Putamen (tissue), 1 donor: ENCODE results near the gene ZFP42.
"Not testable (repeated sequence)": the region's sequence is repeated elsewhere in the genome, so short reads cannot be mapped to it uniquely, and the experiment has no call there.

Source experiments
- DNase-seq: peaks from one replicate; pipeline ENCODE4 v3.0.0-alpha.2; 2016; ENCODE audit warnings: low spot score

ZFP42 gene

DNA sequence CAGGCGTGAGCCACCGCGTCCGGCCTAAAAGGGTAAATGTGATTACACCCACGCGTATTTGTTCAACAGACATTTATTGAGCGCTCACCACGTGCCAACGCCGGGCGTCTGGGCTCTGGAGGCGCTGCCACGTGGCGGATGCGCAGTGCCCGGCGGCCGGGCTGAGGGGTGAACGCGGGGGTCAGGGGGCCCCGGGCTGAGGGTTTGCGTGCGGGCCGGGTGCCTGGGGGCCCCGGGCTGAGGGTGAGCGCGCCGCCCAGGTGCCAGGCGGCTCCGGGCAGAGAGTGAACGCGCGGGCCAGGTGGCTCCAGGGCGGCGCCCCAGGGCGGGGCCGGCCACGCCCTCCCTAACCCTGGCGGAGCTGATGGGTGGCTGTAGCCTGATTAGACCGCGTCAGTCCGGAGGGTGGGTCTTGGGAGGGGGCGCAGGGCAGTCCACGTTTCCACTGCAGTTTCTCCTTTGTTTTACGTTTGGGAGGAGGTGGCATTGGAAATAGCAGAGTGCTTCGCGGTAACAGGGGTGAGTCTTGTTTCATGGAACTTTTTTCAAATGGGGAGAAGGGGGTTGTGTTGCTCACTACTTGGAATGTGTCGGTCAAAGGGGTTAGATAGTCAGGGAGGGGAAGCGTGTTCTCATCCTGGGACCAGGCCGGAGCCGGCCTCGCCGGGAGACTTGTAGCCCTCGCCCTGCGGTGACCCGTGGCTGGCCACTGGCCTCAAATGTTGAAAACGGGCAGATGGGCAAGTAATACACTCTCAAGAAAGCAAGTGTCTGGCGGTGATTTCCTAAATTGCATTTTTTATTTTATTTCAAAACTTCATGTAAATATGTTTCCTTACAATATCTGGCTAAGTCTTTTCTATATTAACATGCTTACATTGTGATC is at the start of gene ZFP42:
ZFP42 (plus strand) TSS at position 450 of the 886 bp plus-strand sequence. CDS start 7,037 bp downstream, outside the sequence.
- no peak for DNase-seq

GRCh38 chr4:187961171-187961570 is 34.4 kb upstream of the ZFP42 start:
- no peak for DNase-seq

GRCh38 chr4:187961961-187962360 is 33.6 kb upstream of the ZFP42 start:
- no peak for DNase-seq

GRCh38 chr4:187962926-187963325 is 32.6 kb upstream of the ZFP42 start:
- no peak for DNase-seq

DNA sequence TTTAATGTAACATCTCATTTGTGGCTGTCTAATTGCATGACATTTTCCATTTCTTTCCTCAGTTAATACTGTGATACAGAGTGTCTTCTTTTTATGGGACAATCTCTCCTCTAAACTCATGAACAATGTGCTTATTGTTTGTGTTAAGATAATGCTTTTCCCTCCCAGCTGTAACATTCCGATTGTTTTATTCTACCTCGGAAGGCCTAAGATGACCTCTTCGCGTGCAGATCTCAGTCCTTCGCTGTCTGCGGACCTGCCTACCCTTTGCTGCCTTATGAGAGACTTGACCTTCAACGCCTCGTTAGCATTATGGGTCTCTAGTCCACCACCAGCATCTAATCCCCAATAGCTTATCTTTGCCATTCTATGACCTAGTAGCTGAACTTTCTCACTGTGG is 29.8 kb upstream of the ZFP42 start:
- DNase-seq, result no peak

GRCh38 chr4:187972135-187972534 is 23.4 kb upstream of the ZFP42 start:
- no peak for DNase-seq

DNA sequence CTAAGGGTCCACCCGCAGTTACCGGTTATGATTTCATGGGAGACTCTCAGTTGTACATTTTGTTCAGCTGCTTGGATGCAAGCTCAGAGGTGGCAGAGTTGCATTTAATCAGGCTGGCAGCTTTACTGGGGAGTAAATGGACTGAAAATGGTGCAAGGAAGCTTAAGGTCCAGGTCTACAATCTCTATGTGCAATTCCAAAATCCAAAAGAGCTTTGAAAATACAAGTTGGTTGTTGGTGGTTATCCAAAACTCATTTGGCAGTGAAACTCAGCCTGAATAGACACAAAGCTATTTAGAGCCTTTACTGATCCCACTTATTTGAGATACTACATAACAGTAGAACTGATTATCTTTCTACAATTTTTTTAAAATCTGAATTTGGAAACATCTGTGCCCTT is 11.8 kb upstream of the ZFP42 start:
- DNase-seq, result no peak

GRCh38 chr4:187992971-187993370 is 2.6 kb upstream of the ZFP42 start:
- DNase-seq, result no peak

GRCh38 chr4:187993827-187994226 is 1.7 kb upstream of the ZFP42 start:
- no peak for DNase-seq

- DNase-seq, result no peak
These were observed 1.1 kb downstream of the ZFP42 start for GRCh38 chr4:187996502-187997177.

- not testable (repeated sequence) for DNase-seq
These were observed 2.4 kb downstream of the ZFP42 start for GRCh38 chr4:187997991-187998390.

- no peak for DNase-seq
These were observed 3.9 kb downstream of the ZFP42 start for GRCh38 chr4:187999406-187999932.

- DNase-seq, result no peak
These were observed 6.8 kb downstream of the ZFP42 start for GRCh38 chr4:188002323-188002722.

GRCh38 chr4:188002751-188003150 is 7.2 kb downstream of the ZFP42 start:
- no peak for DNase-seq

DNA sequence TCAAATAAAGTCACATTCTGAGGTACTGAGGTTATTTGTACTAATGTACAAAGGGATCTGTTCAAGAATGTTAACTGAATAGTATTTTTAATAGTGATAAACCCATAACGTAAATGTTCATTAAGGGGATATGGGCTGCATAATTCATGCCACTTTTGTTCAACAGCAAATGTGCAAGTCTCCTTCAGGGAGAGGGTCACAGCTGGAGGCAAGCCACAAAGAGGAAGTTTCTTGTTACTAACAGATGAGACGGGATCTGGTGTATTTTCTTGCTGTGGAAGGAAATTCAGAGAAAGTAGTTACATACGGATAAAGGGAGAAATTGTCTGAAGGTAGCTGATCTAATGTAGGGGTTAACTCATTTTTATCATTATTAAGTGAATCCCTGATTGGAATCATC is 10.0 kb downstream of the ZFP42 start:
- DNase-seq, result no peak

DNA sequence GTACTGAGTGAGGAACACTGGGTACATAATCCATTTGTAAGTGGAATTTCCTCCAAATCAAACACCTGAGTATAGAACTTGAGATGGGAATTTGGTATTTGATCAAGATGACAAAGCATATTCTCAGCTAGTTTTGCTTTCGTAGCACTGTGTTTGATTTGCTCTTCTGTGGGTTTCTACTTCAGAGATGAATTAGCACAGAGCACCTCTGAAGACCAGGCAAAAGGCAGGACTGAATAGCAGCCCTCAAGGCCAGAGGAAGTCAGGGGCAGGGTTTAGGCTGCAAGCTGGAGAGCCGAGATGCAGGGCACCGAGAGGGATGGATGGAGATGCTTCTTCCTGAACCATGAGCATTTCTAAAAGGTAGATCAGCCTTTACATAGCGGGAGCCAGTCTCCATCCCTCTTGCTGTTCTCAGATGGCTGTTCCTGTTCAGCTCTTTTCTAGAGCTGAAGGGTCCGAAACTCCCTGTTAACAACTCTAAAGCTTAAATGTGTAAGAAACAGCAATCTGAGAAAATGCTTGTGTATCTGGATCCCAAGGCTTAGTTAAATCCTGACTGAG is 10.8 kb downstream of the ZFP42 start:
- DNase-seq, result no peak

DNA sequence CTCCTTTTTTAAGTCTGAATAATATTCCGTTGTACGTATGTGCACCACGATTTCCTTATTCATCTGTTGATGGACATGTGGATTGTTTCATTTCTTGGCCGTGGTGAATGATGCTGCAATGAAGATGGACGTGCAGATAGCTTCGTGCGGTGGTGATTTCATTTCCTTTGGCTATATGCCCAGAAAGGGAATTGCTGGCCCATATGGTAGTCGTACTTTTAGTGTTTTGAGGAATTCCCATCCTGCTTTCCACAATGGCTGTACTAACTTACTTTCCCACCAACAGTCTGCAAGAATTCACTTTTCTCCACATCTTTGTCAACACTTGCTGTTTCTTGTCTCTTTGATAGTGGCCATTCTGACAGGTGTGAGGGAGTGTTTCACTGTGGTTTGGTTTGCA is 12.8 kb downstream of the ZFP42 start:
- DNase-seq, result no peak

- no peak for DNase-seq
These were observed 16.9 kb downstream of the ZFP42 start for GRCh38 chr4:188012426-188012945.

DNA sequence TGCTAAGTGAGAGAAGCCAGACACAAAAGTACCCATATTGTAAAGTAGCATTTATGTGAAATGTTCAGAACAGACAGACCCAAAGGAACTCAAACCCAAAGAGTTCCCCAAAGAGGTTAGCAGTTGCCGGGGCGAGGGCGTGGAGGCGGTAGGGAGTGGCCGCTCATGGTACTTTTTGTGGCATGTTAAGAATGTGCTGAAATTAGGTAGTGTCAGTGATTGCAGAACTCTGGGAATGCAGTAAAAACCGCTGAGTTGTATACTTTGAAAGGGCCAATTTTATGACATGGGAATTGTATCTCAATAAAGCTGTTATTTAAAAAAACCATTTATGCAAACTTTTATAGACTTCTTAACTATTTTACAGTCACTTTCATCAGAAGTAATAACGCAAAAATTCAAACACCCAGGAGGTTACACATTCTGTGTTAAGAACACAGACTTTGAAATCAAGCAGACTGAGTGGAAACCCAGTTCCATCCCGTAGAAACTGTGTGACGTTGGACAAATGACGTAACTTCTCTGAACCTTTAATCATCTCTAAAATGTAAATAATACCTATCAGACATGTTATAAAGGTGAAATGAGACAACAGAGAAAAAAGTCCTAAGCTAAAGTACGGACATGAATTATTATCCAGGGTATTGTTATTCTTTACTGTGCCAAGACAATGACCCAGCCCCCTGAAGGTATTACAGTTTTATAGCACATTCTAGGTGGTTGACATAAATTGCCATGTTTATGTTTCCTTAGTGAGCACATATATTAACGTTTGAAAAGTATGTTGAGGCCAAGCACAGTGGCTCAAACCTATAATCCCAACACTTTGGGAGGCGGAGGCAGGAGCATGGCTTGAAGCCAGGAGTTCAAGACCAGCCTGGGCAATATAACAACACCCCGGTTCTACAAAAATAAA is 19.7 kb downstream of the ZFP42 start:
- DNase-seq, result no peak

- no peak for DNase-seq
These were observed 21.2 kb downstream of the ZFP42 start for GRCh38 chr4:188016754-188017153.

GRCh38 chr4:188018262-188018661 is 22.7 kb downstream of the ZFP42 start:
- no peak for DNase-seq
